ENCODE results near the gene NR6A1.

Gene NR6A1

GRCh38 chr9:124686918-124687317, 84.2 kb downstream of the NR6A1 start:
- in situ Hi-C loops (cut with HindIII; ENCODE audit: low sequenced_read_pairs): no loop called here
- H3K4me3 ChIP-seq (ENCODE audit: low read depth, low read length): no peak overlapping the region
- TF ChIP-seq, protein P1, sequence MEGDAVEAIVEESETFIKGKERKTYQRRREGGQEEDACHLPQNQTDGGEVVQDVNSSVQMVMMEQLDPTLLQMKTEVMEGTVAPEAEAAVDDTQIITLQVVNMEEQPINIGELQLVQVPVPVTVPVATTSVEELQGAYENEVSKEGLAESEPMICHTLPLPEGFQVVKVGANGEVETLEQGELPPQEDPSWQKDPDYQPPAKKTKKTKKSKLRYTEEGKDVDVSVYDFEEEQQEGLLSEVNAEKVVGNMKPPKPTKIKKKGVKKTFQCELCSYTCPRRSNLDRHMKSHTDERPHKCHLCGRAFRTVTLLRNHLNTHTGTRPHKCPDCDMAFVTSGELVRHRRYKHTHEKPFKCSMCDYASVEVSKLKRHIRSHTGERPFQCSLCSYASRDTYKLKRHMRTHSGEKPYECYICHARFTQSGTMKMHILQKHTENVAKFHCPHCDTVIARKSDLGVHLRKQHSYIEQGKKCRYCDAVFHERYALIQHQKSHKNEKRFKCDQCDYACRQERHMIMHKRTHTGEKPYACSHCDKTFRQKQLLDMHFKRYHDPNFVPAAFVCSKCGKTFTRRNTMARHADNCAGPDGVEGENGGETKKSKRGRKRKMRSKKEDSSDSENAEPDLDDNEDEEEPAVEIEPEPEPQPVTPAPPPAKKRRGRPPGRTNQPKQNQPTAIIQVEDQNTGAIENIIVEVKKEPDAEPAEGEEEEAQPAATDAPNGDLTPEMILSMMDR (IDR thresholded peaks at IDR 0.05; ENCODE audit: low read depth, low read length): no peak
- DNase-seq (ENCODE audit: low read depth, low spot score): no peak

DNA sequence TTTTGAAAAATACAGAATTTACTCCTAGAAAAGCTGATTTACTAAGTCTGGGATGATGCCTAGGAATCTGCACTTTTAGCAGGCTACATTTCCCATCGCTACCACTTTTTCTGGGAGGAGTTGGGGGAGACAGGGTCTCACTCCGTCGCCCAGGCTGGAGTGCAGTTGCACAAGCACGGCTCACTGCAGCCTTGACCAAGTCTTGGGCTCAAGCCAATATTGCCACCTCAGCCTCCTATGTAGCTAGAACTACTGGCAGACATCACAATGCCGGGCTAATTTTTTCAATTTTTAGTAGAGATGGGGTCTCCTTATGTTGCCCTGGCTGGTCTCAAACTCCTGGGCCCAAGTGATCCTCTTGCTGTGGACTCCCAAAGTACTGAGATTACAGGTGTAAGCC, 85.9 kb downstream of the NR6A1 start:
- TF ChIP-seq, protein P1 (IDR thresholded peaks at IDR 0.05; ENCODE audit: low read depth, low read length): no peak
- DNase-seq (ENCODE audit: low read depth, low spot score): no peak
- in situ Hi-C loops (cut with HindIII; ENCODE audit: low sequenced_read_pairs): no loop called here
- H3K4me3 ChIP-seq (ENCODE audit: low read depth, low read length): no peak overlapping the region

GRCh38 chr9:124684169-124684568, 86.9 kb downstream of the NR6A1 start:
- in situ Hi-C loops (cut with HindIII; ENCODE audit: low sequenced_read_pairs): no loop called here
- DNase-seq (ENCODE audit: low read depth, low spot score): no peak
- H3K4me3 ChIP-seq (ENCODE audit: low read depth, low read length): no peak overlapping the region
- TF ChIP-seq, protein P1 (IDR thresholded peaks at IDR 0.05; ENCODE audit: low read depth, low read length): no peak

DNA sequence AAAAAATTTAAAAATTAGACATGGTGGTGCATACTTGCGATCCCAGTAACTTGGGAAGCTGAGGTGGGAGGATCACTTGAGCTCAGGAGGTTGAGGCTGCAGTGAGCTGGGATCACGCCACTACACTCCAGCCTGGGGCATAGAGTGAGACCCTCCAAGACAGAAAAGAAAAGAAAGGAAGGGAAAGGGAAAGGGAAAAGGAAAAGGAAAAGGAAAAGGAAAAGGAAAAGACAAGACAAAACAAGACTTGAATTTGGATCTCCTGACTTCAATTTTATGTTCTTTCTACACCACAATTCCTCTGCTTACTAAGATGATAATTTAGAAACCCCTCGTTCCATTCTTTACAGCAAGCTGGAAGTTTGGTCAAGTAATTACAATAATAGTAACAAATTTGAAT, 88.1 kb downstream of the NR6A1 start:
- H3K4me3 ChIP-seq (ENCODE audit: low read depth, low read length): no peak overlapping the region
- in situ Hi-C loops (cut with HindIII; ENCODE audit: low sequenced_read_pairs): no loop called here
- TF ChIP-seq, protein P1 (IDR thresholded peaks at IDR 0.05; ENCODE audit: low read depth, low read length): no peak
- DNase-seq (ENCODE audit: low read depth, low spot score): no peak

DNA sequence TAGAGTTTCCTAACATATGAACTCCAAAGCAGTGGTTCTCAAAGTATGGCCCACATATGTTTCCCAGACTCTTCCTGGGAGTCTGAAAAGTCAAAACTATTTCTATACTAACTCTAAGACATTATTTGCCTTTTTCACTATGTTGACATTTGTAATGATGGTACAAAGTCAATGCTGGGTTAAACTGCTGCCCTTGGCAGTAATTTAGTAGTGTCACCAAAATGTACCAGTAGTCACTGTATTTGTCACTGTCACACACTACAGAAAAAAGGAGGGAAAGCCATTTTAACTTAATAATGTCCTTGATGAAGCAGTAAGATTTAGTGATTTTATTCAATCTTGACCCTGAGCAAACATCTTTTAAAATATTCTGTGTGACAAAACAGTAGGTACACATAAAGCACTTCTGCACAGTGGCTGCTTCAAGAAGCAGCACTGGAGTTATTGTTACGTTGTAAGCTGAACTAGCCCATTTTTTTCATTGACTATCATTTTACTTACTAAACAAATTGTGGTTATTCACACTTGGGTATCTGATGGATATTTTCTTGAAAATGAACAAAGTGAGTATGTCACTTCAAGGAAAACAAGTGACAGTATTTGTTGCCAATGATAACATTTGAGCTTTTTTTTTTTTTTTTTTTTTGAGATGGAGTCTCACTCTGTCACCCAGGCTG, 90.3 kb downstream of the NR6A1 start:
- H3K4me3 ChIP-seq (ENCODE audit: low read depth, low read length): no peak overlapping the region
- no peak for DNase-seq (ENCODE audit: low read depth, low spot score)
- in situ Hi-C loops (cut with HindIII; ENCODE audit: low sequenced_read_pairs): no loop called here
- TF ChIP-seq, protein P1 (IDR thresholded peaks at IDR 0.05; ENCODE audit: low read depth, low read length): no peak

DNA sequence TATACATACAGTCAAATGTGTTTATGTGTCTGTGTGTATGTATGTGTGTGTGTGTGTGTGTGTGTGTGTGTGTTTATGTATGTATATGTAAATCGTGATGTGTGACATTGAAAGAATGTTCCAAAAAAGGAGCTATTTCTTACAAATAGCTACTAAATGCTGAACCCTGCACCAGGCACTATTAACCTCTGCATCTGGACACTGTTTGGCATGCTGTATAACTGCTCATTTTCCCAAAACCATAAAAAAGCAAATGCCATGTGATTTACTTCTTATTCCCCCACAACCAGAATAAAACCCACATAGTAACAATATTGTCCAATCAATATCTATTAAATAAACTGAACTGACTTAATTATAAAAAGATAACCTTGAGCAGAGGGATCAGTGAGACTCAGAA, 91.1 kb downstream of the NR6A1 start:
- TF ChIP-seq, protein P1 (IDR thresholded peaks at IDR 0.05; ENCODE audit: low read depth, low read length): no peak
- in situ Hi-C loops (cut with HindIII; ENCODE audit: low sequenced_read_pairs): no loop called here
- DNase-seq (ENCODE audit: low read depth, low spot score): no peak
- no peak overlapping the region for H3K4me3 ChIP-seq (ENCODE audit: low read depth, low read length)
